Inflammatory macrophage (primary cell): Measurements from ENCODE around the gene TAP1.

Experiments used
- DNase-seq, 2 donors: peaks; one replicate each; pipeline ENCODE4 v3.0.0-alpha.2; 2020 to 2022

TAP1 gene

GRCh38 chr6:32858194-32858593, 4.7 kb upstream of the TAP1 start:
- DNase-seq = no peak

GRCh38 chr6:32857156-32857891, 3.8 kb upstream of the TAP1 start:
- DNase-seq = no peak

- no peak for DNase-seq
Measured at GRCh38 chr6:32855467-32856174, 2.1 kb upstream of the TAP1 start.

- DNase-seq = peak; percentile 43 to 48
Measured at GRCh38 chr6:32854376-32855178, 1.1 kb upstream of the TAP1 start.

GRCh38 chr6:32852844-32853540, 512 bp downstream of the TAP1 start:
- peak; percentile 46 to 75 for DNase-seq

- no peak for DNase-seq
Measured at GRCh38 chr6:32852018-32852843, 1.3 kb downstream of the TAP1 start.

- no peak for DNase-seq
Measured at GRCh38 chr6:32851025-32851424, 2.5 kb downstream of the TAP1 start.

- DNase-seq = no peak
Measured at GRCh38 chr6:32849126-32849525, 4.4 kb downstream of the TAP1 start.

GRCh38 chr6:32847795-32848194, 5.7 kb downstream of the TAP1 start:
- no peak for DNase-seq

- DNase-seq = no peak
Measured at GRCh38 chr6:32847004-32847403, 6.5 kb downstream of the TAP1 start.

GRCh38 chr6:32845384-32845884, 8.1 kb downstream of the TAP1 start:
- peak; percentile 43 to 47 for DNase-seq

GRCh38 chr6:32844839-32845383, 8.6 kb downstream of the TAP1 start:
- DNase-seq = no peak

- peak; percentile 95 to 97 for DNase-seq
Measured at GRCh38 chr6:32843979-32844838, 9.3 kb downstream of the TAP1 start, which contains the start of gene PSMB8. PSMB8 (minus strand) TSS chr6:32844047; CDS start chr6:32843996, 51 bp downstream.

GRCh38 chr6:32843331-32843978, 10.0 kb downstream of the TAP1 start:
- DNase-seq = peak in 1 of 2 donors; percentile 27

GRCh38 chr6:32842690-32843089, 10.8 kb downstream of the TAP1 start:
- no peak for DNase-seq

GRCh38 chr6:32842021-32842650, 11.4 kb downstream of the TAP1 start:
- no peak for DNase-seq

GRCh38 chr6:32840604-32841246, 12.8 kb downstream of the TAP1 start:
- DNase-seq = no peak

- DNase-seq = no peak
Measured at GRCh38 chr6:32839356-32839755, 14.1 kb downstream of the TAP1 start.
